K562 (cell line): ENCODE measurements around the gene SERPIND1. TPM values are rescaled to one million over a fixed set of nuclear protein-coding genes. Genes with fewer than 3 reads are reported as not detected.

Experiments used
- CHCHD3 ChIP-seq: fragments of 250-450 bp; sonication (Bioruptor Pico); IDR thresholded peaks from 2 replicates; pipeline ENCODE4 v2.1.2; 2022; ENCODE audit warnings: mild to moderate bottlenecking
- CHD1 ChIP-seq: fragments of 200-600 bp; sonication (generic); IDR thresholded peaks from one replicate; pipeline ENCODE4 v1.6.1; 2012; ENCODE audit warnings: mild to moderate bottlenecking, moderate library complexity, low read length, inconsistent platforms
- CTCFL ChIP-seq: IDR thresholded peaks from 2 replicates; pipeline ENCODE4 v1.6.1; 2011; ENCODE audit warnings: borderline replicate concordance, low read depth, mild to moderate bottlenecking, moderate library complexity, low read length; ENCODE audit not compliant: insufficient read depth, poor library complexity, severe bottlenecking
- ELF2 ChIP-seq: fragments of 250-450 bp; sonication (Bioruptor Pico); IDR thresholded peaks from 2 replicates; pipeline ENCODE4 v1.5.0; 2021; ENCODE audit warnings: mild to moderate bottlenecking
- ESRRB ChIP-seq: fragments of 250-450 bp; sonication (Bioruptor Pico); IDR thresholded peaks from 2 replicates; pipeline ENCODE4 v1.5.0; 2020; ENCODE audit warnings: mild to moderate bottlenecking, moderate library complexity, borderline replicate concordance
- HBP1 ChIP-seq: fragments of 450-650 bp; formaldehyde crosslinking; IDR thresholded peaks from 2 replicates; pipeline ENCODE4 v1.4.0; 2022; ENCODE audit warnings: missing genetic modification characterization
- KDM2B ChIP-seq: fragments of 250-450 bp; sonication (Bioruptor Pico); IDR thresholded peaks from 2 replicates; pipeline ENCODE4 v1.8.0; 2021; ENCODE audit warnings: mild to moderate bottlenecking, moderate library complexity
- NCOA4 ChIP-seq: fragments of 450-650 bp; IDR thresholded peaks from 2 replicates; pipeline ENCODE4 v1.6.1; 2018; ENCODE audit warnings: mild to moderate bottlenecking; ENCODE audit not compliant: partially characterized antibody
- NFE2 ChIP-seq: IDR thresholded peaks from 2 replicates; pipeline ENCODE4 v1.6.1; 2014; ENCODE audit warnings: antibody characterized with exemption, low read depth
- PHF21A ChIP-seq: fragments of 450-650 bp; IDR thresholded peaks from 2 replicates; pipeline ENCODE4 v1.6.1; 2017; ENCODE audit warnings: low read depth, borderline replicate concordance
- POLR2G ChIP-seq: fragments of 200-400 bp; formaldehyde crosslinking; IDR thresholded peaks from 2 replicates; pipeline ENCODE4 v1.6.1; 2017; ENCODE audit warnings: low read depth, mild to moderate bottlenecking, antibody characterized with exemption, low read length, moderate library complexity
- PTRF ChIP-seq: fragments of 450-650 bp; IDR thresholded peaks from 2 replicates; pipeline ENCODE4 v1.6.1; 2016; ENCODE audit warnings: mild to moderate bottlenecking, missing genetic modification characterization, missing compliant biosample characterization
- SLC30A9 ChIP-seq: fragments of 250-450 bp; sonication (Bioruptor Pico); IDR thresholded peaks from 2 replicates; pipeline ENCODE4 v1.8.0; 2022; ENCODE audit warnings: mild to moderate bottlenecking, moderate library complexity
- SMC3 ChIP-seq: conservative IDR thresholded peaks from 2 replicates; pipeline ENCODE4 v1.6.1; 2011; ENCODE audit warnings: low read depth, low read length, improper control_type of control experiment; ENCODE audit not compliant: insufficient read depth
- SREBF2 ChIP-seq: sonication (generic); formaldehyde crosslinking; IDR thresholded peaks from 2 replicates; pipeline ENCODE4 v1.4.0; 2020; ENCODE audit warnings: mild to moderate bottlenecking, missing genetic modification reagents
- STAG1 ChIP-seq: sonication (generic); formaldehyde crosslinking; IDR thresholded peaks from 2 replicates; pipeline ENCODE4 v1.5.0; 2020; ENCODE audit warnings: missing genetic modification reagents, borderline replicate concordance
- TEAD4 ChIP-seq, 2 experiments: sonication (generic) in 1 of 2; formaldehyde crosslinking in 1 of 2; IDR thresholded peaks; 2 replicates each; pipeline versions ENCODE4 v1.6.1 to v1.8.0; 2012 to 2022; ENCODE audit warnings: borderline replicate concordance in 1 of 2, inconsistent platforms in 1 of 2, low read length in 1 of 2, mild to moderate bottlenecking in 1 of 2, missing genetic modification reagents in 1 of 2
- TRIM28 ChIP-seq: fragments of 450-650 bp; IDR thresholded peaks from 2 replicates; pipeline ENCODE4 v1.6.1; 2017
- USF1 ChIP-seq: sonication (generic); formaldehyde crosslinking; IDR thresholded peaks from 2 replicates; pipeline ENCODE4 v1.9.0; 2022; ENCODE audit warnings: mild to moderate bottlenecking, missing genetic modification reagents
- XRCC4 ChIP-seq: IDR thresholded peaks from one replicate; pipeline ENCODE4 v1.6.1; 2011; ENCODE audit not compliant: insufficient read depth, insufficient read length; ENCODE audit errors: extremely low read depth
- ZNF175 ChIP-seq: fragments of 200-800 bp; sonication (Bioruptor generic); IDR thresholded peaks from 2 replicates; pipeline ENCODE4 v1.6.1; 2016; ENCODE audit warnings: low read depth, mild to moderate bottlenecking, missing genetic modification characterization, missing compliant biosample characterization
- ZNF583 ChIP-seq: fragments of 250-450 bp; sonication (Bioruptor Pico); IDR thresholded peaks from 2 replicates; pipeline ENCODE4 v1.4.0; 2020
- ZNF696 ChIP-seq: fragments of 250-450 bp; sonication (Bioruptor Pico); conservative IDR thresholded peaks from 2 replicates; pipeline ENCODE4 v1.4.0; 2020; ENCODE audit warnings: mild to moderate bottlenecking, moderate library complexity
- polyA plus RNA-seq, 8 experiments: library from polyadenylated mRNA; depleted of rRNA in 4 of 8; stranded (reverse) in 5 of 8; unstranded in 3 of 8; fragments of >200 nt; fragmentation: Nextera tagmentation in 2 of 8; fragmentation: Illumina TruSeq in 1 of 8; extraction: Ambion mirVana in 2 of 8; extraction: Trizol in 1 of 8; gene quantifications; 2 replicates each; pipeline versions ENCODE4 v1.2.1 to v1.2.3, GENCODE V29; 2011 to 2014; ENCODE audit warnings: inconsistent platforms in 1 of 8, missing spikeins in 1 of 8
- total RNA-seq, 7 experiments: library from RNA; depleted of rRNA in 6 of 7; stranded (reverse); fragments of >200 nt in 6 of 7; fragmentation: Illumina TruSeq in 2 of 7; extraction: Trizol in 2 of 7; gene quantifications; 2 replicates each; pipeline versions ENCODE4 v1.2.1 to v1.2.3, GENCODE V29; 2011 to 2021; ENCODE audit warnings: low replicate concordance in 1 of 7

The SERPIND1 gene
- total and polyA plus RNA-seq, 9 of the 15 experiments (the other 6 are each of a cell fraction or from before 2014, with no cell fraction given), result 0.04 to 0.11 (median 0.09) TPM; not detected in 6

- TF ChIP-seq POLR2G (0 out of 2 replicates have a peak, but pooled peaks have one; percentile 28), CHD1 (no peak), USF1 (CRISPR knock-in tag) (peak; percentile 51; the same call in 1 of the 2 replicates), SLC30A9 (no peak), STAG1 (CRISPR knock-in tag) (no peak; the same call in none of the 2 replicates), NCOA4 (no peak), PTRF (tag) (no peak), TRIM28 (no peak), NFE2 (no peak), PHF21A (no peak), CTCFL (peak; percentile 46), TEAD4 (IDR thresholded peaks at IDR 0.05; ENCODE audit: low read length) (no peak; the same call in 1 of the 2 replicates), TEAD4 (CRISPR knock-in tag; IDR thresholded peaks at IDR 0.05; ENCODE audit: borderline replicate concordance) (0 out of 2 replicates have a peak, but pooled peaks have one; percentile 26), ZNF583 (CRISPR knock-in tag) (no peak), ZNF175 (CRISPR knock-in tag) (no peak), CHCHD3 (CRISPR knock-in tag) (no peak), SMC3 (peak; percentile 81), SREBF2 (CRISPR knock-in tag) (no peak), XRCC4 (no peak), HBP1 (CRISPR knock-in tag) (no peak; the same call in 1 of the 2 replicates), ELF2 (CRISPR knock-in tag) (0 out of 2 replicates have a peak, but pooled peaks have one; percentile 43), KDM2B (CRISPR knock-in tag) (no peak), ZNF696 (0 out of 2 replicates have a peak, but pooled peaks have one; percentile 34), ESRRB (CRISPR knock-in tag) (no peak)
Measured at GRCh38 chr22:20741634-20742581, 32.0 kb upstream of the SERPIND1 start (continued).
